ENCODE results near the gene CARMIL3.

Gene CARMIL3

DNA sequence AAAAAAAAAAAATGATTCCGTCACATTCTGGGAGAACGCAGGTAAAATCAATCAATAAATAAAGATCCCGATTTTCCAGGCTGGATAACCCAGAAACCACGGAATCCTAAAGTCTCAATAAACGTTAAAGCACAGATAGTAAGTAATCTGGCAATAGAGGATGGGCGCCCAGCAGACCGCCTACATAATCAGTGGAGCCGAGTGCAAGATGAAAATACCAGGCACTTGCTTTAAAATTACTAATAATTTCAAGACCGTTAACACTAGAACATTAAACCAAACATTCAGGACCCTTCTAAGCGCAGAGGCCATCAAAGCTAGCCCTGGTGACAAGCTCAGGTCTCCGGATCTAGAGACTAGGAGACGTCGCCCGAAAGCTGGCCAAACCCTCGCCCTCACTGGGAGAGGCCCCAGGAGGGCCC lies 61.6 kb downstream of the CARMIL3 start:
- in situ Hi-C loops (cut with HindIII; ENCODE audit: low sequenced_read_pairs) = no loop called here

DNA sequence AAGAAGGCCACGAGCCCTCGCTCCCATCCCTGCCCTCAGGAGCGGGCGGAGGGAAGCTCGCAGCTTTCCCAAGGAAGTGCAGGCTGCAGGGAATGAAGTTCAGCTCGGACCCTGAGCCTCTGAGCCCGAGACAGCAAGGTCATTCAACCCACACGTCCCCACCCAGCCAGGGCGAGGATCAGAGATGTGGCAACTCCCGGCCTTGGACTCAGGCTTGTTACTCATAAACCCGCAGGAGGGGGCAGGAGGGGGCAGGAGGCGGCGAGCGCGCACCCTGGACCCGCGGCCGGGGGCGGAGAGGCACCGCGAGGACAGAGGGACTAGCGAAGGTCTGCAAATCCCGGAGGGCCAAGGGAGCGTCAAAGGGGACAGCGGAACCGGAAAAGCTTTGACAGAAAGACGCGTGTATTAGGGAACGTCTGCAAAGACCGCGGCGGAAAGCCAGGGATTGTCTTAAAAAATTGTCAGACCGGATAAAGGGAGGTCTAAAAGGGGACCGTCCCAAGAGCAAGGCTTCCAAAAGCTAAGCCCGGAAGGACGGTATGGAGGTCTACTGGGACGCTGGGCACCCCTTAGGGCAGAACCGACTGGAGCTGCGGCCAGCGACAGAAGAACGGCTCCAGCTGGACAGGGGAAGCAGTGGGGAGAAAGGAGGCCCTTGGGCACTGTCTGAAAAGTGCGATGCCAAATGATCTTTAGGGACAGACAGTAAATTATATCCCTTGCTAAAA lies 62.2 kb downstream of the CARMIL3 start:
- in situ Hi-C loops (cut with HindIII; ENCODE audit: low sequenced_read_pairs) = no loop called here

DNA sequence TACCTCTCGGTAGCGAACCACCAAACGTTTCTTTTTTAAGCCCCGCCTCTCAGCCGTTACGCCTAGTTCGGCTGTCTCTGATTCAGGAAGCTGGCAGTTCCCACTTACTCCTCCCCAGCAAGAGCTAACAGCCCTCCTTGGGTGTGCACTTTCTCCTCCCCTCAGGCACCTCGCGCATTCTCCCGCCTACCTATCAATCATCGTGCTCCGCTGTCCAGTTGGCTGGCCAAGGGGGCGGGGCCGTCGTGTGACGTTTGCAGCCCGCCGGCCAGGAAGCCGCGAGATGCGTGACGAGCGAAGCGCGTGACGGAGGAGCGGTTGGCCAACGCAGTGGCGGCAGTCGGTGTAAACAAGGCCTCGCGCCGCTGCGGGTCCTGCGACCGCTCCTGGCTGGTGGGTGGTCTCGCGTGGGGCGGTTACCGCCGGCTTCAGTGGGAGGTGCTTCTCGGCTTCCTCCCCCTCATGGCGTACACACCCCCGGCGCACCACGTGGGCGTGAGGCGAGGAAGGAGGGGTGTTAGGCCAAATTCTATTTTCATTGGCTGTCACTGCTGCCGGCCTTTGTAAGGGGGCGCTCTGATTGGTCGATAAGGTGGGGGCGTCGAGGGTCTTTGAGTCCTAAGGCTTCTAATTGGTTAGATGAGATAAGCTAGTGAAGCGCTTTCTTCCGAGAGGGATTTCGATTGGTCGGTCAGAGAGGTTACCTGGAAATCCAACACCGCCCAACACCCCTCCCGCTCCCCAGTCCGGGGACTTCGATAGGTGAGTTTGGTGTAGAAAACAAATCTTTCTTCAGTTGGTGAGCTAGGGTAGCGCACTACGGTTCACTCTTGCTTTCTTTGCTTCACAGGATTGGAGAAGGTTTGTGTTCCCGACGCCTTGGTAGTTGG lies 63.0 kb downstream of the CARMIL3 start, which contains the start of the genes DCAF11 and NRL:
TSS of gene DCAF11 (plus strand) at position 246 of the 890 bp plus-strand sequence. CDS start 818 bp downstream, outside the sequence.
TSS of gene NRL (minus strand) at position 418 of the 890 bp plus-strand sequence. CDS start 32,101 bp downstream, outside the sequence.
- in situ Hi-C loops (cut with HindIII; ENCODE audit: low sequenced_read_pairs) = no loop called here

DNA sequence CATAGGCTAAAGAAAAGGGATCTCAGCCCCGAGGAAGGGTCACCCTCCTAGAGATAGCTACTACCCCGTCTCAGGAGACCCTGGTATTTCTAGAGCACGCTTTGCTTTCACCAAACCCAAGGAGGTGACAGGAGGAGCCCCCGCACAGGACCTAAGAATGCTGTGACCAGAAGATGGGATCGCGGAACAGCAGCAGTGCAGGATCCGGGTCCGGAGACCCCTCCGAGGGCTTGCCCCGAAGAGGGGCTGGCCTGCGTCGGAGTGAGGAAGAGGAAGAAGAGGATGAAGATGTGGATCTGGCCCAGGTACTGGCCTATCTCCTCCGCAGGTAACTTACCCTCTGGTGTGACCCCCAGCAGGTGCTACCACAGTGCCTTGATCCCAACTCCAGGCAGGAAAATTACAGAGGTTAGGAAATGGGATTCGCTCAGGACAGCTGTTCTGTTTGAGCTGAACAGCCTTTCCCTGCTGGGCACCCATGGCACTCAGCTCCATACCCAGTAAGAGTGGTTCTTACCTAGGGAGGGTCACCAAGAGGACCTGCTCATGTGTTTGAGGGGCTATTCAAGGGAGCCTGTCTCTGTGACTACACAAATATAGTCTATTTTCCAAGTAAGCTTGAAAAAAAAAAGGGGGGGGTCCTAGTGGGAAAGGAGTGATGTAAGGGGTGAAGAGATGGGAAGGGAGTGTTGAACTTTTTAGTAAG lies 63.8 kb downstream of the CARMIL3 start:
- in situ Hi-C loops (cut with HindIII; ENCODE audit: low sequenced_read_pairs) = no loop called here

DNA sequence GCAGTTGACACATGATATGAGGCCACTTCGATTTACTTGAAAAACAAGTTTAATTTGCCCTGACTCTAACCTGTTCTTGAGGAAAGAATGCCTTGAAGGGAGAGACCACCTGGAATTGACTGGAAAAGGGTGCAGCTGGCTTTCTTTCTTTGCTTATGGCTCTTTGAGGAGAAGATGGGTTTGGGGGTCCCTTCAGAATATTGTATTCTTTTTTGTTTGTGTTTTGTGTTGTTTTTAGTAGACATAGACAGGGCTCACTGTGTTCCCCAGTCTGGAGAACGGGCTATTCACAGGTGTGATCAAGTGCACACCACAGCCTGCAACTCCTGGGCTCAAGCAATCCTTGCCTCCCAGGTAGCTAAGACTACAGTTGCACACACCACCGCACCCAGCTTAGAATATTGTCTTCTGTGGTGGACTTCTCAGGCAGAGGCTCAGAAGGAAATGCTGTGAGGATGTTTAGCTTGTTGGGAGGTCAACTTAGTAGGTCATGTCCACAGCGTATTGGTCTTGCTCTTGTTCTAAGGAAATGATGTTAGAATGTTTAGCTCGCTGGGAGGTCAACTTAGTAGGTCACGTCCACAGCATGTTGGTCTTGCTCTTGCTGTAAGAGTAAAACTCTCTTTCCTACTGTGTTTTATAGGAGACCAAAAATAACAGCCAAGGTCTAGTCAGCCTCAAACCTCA lies 64.5 kb downstream of the CARMIL3 start:
- in situ Hi-C loops (cut with HindIII; ENCODE audit: low sequenced_read_pairs) = no loop called here

DNA sequence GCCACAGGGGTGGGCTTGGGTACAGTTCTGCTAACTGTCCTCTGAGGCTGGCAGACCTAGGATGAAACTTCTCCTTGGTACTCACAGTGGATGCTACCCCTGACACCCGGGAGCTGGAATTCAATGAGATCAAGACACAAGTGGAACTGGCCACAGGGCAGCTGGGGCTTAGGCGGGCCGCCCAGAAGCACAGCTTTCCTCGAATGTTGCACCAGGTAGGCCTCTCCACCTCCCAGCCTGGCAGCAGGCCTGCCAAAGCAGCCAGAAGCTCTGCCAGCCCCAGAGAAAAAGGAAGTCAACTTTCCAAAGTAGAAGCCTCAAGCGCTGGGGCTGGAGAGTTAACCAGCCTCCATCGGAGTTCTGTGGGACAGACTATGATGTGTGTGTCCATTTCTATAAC lies 65.4 kb downstream of the CARMIL3 start:
- in situ Hi-C loops (cut with HindIII; ENCODE audit: low sequenced_read_pairs) = no loop called here

Data from DLD1 (cell line).